ENCODE data around the gene FBXW7. TPM values are rescaled to one million over a fixed set of nuclear protein-coding genes. Genes with fewer than 3 reads are reported as not detected.

FBXW7 gene
- total and polyA plus RNA-seq, 2 of the 8 experiments (the other 6 are each of a cell fraction or from before 2014, with no cell fraction given) = 6.0 to 26.7 TPM

DNA sequence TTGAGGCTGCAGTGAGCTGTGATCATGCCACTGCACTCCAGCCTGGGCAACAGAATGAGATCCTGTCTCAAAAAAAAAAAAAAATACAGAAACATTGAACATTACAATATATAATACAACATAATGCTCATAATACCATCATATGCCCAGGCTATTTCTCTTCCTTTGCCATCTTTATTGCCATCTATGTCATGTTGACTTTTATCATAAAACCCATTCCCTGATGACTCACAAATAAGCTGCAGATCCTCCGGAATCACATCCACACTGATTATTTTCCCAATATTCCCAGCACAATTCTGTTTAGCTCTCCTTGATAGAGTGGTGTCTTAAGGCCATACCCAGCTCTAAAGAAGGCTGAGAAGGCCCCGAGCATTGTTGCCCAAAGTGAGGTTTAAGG is 9.2 kb upstream of the FBXW7 start (continued):
- TF ChIP-seq KDM4A (IDR thresholded peaks at IDR 0.05; ENCODE audit: low read depth, low read length, severe bottlenecking) (no peak), TAF1 (IDR thresholded peaks at IDR 0.05; ENCODE audit: low read depth, low read length) (no peak), RFX5 (IDR thresholded peaks at IDR 0.05; ENCODE audit: borderline replicate concordance, low read depth, low read length) (no peak), NRF1 (IDR thresholded peaks at IDR 0.05; ENCODE audit: low read depth, low read length) (no peak)
- TF ChIP-seq, protein P1, sequence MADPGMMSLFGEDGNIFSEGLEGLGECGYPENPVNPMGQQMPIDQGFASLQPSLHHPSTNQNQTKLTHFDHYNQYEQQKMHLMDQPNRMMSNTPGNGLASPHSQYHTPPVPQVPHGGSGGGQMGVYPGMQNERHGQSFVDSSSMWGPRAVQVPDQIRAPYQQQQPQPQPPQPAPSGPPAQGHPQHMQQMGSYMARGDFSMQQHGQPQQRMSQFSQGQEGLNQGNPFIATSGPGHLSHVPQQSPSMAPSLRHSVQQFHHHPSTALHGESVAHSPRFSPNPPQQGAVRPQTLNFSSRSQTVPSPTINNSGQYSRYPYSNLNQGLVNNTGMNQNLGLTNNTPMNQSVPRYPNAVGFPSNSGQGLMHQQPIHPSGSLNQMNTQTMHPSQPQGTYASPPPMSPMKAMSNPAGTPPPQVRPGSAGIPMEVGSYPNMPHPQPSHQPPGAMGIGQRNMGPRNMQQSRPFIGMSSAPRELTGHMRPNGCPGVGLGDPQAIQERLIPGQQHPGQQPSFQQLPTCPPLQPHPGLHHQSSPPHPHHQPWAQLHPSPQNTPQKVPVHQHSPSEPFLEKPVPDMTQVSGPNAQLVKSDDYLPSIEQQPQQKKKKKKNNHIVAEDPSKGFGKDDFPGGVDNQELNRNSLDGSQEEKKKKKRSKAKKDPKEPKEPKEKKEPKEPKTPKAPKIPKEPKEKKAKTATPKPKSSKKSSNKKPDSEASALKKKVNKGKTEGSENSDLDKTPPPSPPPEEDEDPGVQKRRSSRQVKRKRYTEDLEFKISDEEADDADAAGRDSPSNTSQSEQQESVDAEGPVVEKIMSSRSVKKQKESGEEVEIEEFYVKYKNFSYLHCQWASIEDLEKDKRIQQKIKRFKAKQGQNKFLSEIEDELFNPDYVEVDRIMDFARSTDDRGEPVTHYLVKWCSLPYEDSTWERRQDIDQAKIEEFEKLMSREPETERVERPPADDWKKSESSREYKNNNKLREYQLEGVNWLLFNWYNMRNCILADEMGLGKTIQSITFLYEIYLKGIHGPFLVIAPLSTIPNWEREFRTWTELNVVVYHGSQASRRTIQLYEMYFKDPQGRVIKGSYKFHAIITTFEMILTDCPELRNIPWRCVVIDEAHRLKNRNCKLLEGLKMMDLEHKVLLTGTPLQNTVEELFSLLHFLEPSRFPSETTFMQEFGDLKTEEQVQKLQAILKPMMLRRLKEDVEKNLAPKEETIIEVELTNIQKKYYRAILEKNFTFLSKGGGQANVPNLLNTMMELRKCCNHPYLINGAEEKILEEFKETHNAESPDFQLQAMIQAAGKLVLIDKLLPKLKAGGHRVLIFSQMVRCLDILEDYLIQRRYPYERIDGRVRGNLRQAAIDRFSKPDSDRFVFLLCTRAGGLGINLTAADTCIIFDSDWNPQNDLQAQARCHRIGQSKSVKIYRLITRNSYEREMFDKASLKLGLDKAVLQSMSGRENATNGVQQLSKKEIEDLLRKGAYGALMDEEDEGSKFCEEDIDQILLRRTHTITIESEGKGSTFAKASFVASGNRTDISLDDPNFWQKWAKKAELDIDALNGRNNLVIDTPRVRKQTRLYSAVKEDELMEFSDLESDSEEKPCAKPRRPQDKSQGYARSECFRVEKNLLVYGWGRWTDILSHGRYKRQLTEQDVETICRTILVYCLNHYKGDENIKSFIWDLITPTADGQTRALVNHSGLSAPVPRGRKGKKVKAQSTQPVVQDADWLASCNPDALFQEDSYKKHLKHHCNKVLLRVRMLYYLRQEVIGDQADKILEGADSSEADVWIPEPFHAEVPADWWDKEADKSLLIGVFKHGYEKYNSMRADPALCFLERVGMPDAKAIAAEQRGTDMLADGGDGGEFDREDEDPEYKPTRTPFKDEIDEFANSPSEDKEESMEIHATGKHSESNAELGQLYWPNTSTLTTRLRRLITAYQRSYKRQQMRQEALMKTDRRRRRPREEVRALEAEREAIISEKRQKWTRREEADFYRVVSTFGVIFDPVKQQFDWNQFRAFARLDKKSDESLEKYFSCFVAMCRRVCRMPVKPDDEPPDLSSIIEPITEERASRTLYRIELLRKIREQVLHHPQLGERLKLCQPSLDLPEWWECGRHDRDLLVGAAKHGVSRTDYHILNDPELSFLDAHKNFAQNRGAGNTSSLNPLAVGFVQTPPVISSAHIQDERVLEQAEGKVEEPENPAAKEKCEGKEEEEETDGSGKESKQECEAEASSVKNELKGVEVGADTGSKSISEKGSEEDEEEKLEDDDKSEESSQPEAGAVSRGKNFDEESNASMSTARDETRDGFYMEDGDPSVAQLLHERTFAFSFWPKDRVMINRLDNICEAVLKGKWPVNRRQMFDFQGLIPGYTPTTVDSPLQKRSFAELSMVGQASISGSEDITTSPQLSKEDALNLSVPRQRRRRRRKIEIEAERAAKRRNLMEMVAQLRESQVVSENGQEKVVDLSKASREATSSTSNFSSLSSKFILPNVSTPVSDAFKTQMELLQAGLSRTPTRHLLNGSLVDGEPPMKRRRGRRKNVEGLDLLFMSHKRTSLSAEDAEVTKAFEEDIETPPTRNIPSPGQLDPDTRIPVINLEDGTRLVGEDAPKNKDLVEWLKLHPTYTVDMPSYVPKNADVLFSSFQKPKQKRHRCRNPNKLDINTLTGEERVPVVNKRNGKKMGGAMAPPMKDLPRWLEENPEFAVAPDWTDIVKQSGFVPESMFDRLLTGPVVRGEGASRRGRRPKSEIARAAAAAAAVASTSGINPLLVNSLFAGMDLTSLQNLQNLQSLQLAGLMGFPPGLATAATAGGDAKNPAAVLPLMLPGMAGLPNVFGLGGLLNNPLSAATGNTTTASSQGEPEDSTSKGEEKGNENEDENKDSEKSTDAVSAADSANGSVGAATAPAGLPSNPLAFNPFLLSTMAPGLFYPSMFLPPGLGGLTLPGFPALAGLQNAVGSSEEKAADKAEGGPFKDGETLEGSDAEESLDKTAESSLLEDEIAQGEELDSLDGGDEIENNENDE (IDR thresholded peaks at IDR 0.05; ENCODE audit: insufficient replicate concordance, low read length) = no peak
- TF ChIP-seq, protein P2, sequence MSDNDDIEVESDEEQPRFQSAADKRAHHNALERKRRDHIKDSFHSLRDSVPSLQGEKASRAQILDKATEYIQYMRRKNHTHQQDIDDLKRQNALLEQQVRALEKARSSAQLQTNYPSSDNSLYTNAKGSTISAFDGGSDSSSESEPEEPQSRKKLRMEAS (IDR thresholded peaks at IDR 0.05) = no peak
